ENCODE results near the gene GALNT3.

GALNT3 gene

GRCh38 chr2:165697748-165698443, 96.2 kb downstream of the GALNT3 start:
- no peak for DNase-seq (ENCODE audit: low read depth)

More at GRCh38 chr2:165697748-165698443, 96.2 kb downstream of the GALNT3 start:
- no peak for TF ChIP-seq CTCF (IDR thresholded peaks at IDR 0.05; ENCODE audit: insufficient read depth, low read depth, low read length, missing control alignments)
- H3K4me3 ChIP-seq (ENCODE audit: low read depth, low read length) = no peak overlapping the region
